HG02610 (cell line): ENCODE data around the gene P2RY6.
"Not testable (repeated sequence)": the region's sequence is repeated elsewhere in the genome, so short reads cannot be mapped to it uniquely, and the experiment has no call there.

ENCODE experiments used
- ATAC-seq: cut with Tn5 transposase; IDR thresholded peaks from one replicate; pipeline ENCODE4 v1.9.1; 2021; ENCODE audit warnings: mild to moderate bottlenecking, moderate library complexity; ENCODE audit not compliant: unreplicated experiment

The P2RY6 gene

DNA sequence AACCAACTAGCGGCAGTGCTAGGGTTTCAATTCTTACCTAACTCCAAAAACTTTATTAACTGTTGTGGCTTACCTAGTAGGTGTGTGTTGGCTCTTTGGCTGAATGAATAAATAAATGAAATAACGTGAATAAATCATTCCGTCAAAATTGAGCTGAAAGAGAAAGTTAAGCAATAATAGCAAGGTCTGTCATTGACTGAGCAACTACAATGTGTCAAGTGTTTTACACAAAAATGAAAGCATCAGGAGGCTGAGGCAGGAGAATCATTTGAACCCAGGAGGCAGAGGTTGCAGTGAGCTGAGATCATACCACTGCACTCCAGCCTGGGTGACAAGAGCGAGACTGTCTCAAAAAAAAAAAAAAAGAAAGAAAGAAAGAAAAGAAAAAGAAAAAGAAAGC lies 2.1 kb downstream of the P2RY6 start:
- ATAC-seq = not testable (repeated sequence)

DNA sequence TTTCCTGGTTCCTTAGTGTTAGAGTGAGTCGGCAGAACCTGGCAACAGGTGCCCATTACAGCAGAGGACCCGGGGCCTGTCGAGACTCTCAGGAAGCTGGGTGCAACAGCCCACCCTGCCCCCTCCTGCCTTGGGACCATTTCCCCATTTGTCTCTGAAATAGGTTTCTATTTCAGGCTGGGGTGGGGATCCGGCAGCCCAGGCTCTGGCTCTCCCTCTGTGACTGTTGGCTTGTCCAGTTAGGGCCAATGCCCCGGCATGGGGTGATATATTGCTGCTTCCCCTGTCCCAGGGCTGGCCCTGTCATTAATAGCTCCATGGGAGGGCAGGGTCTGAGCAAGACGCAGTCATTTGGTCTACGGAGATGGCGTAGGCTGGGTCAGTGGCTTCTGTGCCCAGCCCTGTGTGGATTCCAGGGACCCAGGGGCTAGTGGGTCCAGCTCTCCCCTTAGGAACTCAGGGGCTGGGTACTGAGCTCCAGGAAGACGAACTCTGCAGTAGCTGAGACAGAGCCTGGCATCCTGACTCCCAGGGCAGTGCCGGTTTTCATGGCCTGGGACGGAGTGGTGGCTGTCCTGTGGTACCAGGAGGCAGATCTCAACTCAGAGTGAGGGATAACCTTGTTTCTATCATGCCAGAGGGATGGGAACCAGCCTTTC lies 2.7 kb downstream of the P2RY6 start:
- no peak for ATAC-seq

DNA sequence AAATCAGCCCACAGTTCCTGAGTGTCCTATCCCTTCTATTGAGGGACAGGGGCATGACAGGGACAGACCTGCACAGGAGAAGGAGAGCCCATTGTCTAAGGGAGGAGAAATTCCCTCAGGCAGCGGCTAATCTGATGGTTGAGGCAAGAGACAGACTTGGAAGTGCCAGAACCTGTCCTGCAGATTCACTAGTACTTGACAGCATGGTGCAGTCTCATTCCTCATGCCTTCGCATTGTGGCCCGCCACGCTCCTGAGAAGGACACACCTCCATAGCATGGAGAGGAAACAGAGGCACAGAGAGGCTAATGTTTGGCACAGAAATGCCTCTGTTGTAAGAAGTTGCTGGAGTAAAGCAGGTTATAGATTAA lies 3.2 kb downstream of the P2RY6 start:
- no peak for ATAC-seq

DNA sequence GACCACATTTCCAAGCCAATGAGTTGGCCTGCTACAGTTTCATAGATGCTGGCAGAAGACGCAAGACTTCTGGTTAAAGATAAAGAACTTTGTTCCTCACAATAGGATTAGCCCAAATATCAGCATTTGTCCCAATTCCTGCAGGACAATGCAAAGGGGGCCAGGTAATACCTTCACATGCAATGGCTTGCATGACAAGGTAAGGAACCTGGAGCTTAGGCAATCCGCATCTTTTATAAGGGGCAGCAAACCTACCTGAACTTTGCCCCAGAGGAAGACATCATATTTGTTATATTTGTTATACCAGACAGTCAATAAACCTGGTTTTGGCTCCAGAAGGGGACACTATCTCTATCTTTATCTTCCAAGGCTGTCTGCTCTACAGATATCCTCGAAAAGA lies 5.3 kb downstream of the P2RY6 start:
- ATAC-seq = no peak

DNA sequence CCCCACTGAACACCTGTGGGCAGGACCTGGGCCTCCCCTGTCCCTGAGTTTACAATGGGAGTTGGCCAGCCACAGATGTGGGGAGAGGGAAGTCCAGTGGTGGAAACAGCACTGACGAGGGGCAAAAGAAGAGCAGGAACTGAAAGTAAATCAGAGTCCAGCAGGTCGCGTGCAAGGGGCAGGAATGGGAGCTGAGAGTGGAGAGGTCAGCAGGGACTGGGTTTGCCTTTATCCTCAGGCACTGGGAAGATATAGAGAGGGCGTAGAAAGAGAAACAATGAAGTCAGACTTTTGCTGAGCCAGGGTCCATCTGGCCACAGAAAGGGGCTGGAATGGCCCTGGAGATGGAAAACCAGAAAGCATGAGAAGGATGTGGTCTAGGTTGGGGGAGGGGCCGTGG lies 8.5 kb downstream of the P2RY6 start:
- ATAC-seq = no peak

DNA sequence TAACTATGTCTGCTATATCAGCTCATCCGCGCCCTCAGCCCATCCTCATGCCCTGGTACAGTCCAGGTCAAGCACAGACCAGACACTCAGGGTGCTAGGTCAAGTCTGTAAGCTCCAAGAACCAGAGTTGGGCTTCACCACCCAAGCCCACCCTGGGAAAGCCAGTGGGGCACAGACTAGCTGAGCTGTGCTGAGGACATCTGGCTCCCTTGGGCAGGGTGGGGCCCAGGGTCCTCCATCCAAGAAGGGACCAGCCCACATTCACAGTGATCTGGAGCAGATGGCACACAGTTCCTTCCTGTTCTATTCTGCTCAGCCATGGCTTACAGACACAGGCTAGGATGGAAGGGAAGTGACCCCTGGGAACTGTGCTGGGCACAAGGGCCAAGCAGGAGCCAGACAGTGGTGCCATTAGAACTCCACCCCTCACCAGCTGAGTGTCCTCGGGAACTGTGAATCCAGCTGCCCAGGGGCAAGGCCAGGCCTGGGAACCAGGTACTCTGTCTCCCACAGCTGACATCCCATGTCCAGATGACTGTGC lies 9.1 kb downstream of the P2RY6 start:
- no peak for ATAC-seq

DNA sequence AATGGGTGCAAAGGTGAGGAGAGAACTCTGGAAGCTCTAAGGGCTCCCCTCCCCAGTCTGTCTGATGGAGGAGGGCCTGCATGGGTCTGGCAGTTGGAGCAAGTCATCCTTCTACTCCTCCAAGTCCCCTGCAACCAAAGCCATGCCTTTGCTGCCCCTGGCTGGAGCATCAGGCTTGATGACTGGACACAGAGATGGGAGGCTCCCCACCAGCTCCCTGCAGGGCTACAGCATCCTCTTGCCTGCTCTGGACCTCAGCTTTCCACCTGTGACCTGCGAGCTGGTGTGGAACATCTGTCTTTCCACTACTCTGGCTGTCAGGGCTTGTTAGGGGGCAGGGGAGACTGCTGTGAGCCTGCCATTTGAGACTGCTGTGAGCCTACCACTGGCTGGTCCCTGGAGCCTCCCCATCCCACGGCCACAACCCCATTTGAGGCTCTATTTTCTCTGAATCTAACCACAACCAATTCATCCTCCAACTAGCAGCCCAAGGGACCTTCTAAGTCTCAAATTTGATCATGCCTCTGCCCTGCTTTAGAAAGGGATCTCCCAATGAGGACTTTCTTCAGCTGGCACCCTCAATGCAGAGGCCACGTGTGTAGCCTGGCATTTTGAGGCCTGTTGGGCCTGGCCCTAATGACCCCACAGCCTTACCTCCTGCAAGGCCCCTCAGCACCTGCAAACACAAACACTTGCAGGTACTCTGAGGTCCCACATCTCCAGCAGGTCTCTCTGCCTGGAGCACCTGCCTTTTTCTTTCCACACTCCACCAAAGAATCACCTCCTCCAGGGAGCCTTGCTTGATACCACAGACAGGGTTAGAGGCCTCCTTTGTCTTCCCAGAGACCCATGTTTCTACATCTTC lies 9.9 kb downstream of the P2RY6 start:
- ATAC-seq = no peak

DNA sequence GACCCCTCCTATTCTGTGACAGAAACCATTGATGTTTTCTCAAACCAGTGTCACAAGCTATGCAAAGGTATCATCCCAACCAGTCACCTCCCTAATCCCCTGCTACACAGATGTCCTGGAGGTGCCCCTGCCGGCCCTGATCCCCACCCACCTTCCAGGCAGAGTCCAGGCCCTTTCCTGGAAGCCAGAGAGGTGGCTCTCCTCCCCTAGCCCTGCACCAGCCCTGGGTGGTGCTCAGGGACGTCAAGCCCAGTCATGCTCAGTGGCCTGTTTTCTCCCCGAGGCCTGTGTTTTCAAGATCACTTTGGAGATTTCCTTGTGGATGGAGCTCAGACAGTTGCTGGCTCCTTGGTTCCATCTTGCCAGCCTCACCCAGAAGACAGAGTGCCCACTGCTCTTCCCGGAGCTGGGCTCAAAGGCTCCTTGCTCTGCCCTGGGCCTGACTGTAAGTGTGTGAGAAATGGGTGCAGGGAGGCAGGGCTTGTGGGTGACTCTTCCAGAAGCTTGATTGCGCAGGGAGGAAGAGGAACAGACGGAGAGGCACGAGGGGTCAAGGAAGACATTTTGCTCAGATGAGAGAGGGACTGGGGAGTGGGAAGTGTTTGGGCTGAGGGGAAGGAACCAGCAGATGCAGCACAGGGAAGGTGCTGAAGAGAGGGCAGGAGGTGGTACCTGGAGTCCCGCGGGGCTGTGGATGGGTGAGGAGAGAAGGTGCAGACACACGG lies 11.3 kb downstream of the P2RY6 start:
- no peak for ATAC-seq

DNA sequence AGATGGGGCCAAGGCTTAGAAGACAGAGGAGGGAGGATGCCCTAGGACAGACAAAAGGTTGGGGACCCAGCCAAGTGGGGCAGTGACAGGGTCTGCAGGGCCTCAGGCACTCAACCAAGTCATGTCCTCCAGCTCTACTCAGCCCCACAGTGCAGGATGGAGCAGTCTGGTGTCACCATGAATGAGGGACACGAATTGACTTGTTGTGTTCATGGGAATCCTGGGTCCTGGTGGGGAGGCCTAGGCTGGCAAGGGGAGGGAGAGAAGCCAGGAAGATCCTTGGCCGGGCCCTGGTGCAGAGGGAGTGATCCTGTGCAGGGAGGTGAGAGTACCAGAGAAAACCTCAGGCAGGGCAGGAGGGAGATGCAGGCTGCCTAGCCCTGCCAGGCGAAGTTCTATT lies 12.0 kb downstream of the P2RY6 start:
- ATAC-seq = no peak

DNA sequence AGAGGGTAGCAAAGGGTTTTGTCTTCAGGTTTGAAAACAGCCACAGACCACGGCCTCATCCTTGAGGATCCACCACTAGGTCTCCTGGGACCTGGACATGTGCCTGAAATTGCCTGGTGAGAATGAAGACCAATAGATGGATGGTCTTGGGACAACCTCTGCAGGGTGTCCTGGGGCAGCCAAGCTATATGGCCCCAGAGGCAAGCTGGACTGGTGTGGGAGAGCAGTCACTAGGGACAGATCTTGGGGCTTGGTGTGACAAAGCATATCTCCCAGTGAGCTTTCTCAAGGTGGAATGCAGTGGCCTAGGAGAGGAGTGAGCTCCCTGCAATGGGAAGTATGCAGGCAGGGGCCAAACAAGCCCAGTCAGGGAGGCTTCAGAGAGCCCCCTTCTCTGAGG lies 13.6 kb downstream of the P2RY6 start:
- no peak for ATAC-seq

DNA sequence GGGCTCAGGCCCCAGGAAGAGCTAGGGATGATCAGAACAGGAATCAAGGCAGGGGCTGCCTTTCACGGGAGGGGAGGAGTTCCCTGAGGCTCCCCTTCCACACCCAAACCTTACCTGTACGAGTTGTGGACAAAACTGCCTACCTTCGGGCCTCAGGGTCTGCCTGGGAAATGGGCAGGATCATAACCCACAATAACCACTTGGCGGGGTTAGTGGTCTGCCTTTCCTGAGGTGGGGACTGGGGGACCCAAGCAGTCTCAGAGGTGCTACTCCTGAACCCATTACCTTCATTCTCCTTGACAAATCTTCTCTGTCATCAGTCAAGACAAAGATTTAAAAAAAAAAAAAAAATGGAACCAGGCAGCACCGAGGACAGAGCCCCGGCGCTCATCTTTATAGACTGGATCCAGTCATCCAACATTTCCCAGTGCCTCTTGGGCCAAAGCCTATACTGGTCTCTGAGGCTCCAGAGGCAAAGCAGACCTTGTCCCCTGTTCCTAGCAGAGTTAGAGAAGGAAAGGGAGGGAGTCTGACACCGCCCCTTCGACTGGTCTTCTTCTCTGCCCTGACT lies 14.2 kb downstream of the P2RY6 start:
- ATAC-seq = no peak

DNA sequence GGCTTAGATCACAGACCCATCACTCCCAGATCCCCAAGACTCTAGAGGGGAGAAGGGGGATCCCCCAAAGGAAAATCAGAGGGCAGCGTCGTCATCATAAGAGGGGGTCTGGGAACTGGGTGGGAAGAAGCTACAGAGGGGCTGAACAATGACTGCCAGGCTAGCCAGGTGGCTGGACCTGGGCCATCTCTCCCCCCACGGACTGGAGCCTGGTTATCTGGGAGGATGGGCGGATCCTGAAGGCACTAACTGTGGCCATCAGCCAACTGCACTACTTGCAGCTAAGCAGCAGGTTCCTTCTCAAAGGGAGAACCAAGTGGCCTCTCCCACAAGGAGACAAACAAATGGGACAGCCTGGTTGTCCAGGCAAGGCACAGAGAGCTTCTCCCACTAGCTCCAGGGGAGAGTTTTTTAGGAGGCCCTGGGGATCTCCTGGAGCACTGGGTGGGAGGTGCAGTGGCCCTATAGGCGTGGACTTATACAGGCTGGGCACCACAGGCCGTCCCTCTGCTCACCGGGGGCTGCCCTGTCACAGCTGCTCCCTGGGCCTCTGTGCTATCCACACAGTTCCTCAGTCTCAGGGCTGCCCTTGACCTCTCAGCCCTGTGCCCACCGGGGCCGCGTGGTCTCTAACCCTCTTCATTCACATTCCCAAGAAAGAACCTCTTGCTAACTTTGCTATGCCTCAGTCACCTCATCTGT lies 15.4 kb downstream of the P2RY6 start:
- ATAC-seq = no peak

DNA sequence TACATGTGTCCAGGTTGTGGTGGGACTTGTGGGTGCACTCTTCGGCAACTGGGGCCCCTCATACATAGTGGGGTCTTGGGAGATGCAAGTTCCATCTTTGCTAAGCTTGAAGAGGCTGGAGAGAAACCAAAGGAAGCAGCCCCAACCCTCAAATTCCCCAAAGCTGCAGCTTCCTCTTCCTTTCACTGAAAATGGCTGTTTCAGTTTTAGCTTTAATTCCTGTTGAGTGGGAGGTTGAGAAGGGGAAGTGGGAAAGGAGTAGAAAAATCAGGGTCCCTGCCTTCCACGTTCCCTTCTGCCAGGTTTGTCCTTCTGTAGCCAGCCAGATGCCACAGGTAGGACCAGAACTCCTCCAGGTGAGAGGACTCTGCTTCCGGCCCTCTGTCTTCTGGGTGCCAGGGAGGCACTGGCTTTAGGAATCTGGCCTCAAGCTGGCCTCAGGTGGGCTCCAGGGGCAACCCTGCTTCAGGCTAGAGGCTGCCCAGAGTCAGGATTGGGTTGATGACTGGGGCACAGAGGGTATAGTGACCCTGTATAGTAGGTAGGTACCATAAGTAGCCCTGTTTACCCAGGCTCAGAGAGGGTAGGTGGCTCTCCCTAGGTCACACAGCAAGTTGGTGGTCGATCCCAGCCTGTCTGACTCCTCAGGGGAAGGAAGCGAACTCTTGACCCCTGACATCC lies 16.2 kb downstream of the P2RY6 start:
- no peak for ATAC-seq

DNA sequence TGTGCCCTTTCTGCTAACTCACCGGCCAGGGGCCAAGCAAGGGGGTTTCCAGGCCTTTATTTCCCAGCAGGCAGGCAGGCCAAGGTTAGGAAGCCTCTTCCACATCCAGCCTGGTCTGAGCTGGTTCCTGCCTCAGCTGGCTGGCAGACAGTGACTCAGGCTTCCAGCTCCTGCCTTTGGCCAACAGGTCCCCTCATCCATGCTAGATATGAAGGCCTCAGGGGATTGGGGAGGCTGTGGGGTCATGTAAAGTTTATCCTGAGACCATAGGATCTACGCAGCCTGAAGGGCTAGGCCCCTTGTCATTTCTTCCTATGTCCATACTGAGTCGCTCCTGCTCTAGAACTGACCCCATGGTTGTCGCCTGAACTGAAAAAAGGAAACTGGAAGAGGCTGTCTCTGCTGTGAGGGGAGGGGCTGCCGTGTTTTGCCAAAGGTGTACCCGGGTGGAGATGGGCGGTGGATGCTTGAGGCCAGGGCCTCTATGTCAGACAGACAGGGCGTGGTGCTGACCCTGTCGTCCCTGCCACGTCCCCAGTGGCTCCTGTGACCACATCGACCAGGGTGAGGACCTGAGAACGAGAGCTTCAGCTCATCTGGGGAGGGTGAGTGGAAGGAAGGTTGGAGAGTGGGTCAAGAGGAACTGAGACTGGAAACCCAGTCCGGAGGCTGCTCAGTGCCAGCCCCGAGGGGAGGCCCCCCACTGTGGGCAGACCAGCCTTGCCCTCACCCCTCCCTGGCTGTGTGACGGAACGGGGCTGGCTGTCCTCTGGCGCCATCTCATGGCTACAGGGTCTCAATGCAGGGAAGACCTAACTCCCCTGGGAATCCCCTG lies 17.0 kb downstream of the P2RY6 start:
- ATAC-seq = peak; percentile 50

DNA sequence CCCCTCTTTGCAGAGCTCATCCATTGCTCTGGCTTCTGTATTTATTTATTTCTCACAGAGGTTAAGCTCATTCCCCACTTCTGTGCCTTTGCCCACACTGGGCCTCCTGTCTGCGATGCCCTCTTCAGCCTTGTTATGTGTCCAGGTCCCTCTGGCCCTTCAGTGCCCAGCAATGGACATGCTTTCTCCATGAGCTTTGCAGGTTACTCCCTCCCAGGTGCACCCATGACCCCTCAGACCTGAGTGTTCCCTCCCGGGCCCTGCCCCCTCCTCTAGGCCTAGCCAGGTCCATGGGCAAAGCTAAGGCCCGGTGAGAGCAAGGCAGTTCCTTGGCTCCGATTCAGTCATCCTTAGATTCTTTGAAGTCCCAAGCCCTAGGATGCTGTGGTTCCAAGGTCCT lies 18.4 kb downstream of the P2RY6 start:
- ATAC-seq = no peak

DNA sequence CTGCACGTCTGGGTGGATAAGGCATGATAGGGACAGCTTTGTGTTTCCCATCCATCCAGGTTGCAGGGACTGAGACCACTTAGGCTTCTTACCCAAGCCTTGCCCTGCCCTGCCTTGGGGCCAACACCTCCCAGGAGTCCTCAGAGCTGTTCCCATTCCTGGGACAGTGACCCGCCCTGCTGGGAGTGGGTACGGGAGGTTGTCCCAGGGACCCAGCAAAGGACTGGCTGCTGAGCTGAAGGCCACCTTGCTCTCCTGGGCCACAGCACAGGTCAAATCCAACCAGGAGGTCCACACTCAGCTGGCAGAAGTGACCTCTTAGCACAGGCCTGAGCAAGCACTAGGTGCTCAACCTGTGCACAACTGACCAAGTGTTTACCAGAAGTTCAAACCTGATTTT lies 19.1 kb downstream of the P2RY6 start:
- ATAC-seq = no peak

DNA sequence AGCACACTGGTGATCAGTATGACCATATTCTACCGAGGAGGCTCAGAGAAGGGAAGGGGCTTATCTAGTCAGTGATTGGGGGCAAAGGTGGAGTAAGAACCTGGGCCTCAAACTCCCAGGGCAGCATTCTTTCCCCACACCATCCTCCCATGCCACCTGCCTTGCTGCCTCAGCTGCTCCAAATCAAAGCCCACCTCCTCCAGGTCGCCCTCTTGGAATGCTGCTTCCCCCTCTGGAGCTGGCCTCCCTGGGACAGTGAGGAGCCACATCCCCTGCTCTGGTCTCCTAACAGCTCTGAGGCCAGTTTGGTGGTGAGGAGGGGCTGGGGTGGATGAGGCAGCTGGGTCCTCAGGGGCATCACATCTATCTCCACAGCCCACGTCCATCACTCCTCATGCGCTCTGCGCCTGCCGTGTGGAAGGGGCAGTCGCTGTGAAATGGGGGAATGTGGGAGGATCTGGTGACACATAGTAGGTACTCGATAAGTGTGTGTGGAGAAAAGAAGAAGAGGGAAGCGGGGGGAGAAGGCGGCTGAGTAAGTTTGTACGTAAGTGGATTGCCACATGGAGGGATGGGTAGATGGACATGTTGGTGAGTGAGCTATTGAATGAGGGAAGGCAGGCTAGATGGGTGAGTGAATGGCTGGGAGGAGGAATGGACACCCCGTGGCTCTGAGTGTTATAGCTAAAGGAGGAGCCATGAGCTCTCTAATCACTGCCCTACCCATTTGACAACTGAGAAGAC lies 19.8 kb downstream of the P2RY6 start:
- no peak for ATAC-seq

DNA sequence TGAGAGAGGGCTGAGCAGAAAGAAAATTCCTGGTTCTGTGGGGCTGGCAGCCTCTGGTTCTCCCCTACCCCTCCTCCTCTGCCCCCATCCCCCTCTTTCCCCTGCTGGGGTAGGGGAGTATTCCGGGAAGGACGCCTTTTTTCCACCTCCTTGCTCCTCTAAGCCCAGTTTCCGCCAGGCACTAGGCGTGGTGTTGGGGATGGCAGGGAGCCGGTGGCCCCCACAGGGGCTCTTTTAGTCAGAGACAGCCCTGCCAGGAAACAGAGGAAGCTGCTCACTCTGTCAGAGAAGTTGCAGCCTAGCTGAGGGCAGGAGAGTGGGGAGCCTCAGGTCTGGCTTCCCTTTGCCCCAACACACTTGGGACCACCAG lies 20.4 kb downstream of the P2RY6 start:
- no peak for ATAC-seq
